Neural progenitor cell (in vitro differentiated cells): ENCODE measurements around the gene TYK2.

ENCODE experiments used
- EZH2phosphoT487 ChIP-seq: fragments of 200-600 bp; sonication (generic); IDR thresholded peaks from 2 replicates; pipeline ENCODE4 v1.6.1; 2017; ENCODE audit warnings: antibody characterized with exemption
- TF ChIP-seq, protein P1 (sequence below): fragments of 200-600 bp; sonication (generic); IDR thresholded peaks from 2 replicates; pipeline ENCODE4 v1.5.1; 2017; ENCODE audit warnings: antibody characterized with exemption, mild to moderate bottlenecking

DNA sequence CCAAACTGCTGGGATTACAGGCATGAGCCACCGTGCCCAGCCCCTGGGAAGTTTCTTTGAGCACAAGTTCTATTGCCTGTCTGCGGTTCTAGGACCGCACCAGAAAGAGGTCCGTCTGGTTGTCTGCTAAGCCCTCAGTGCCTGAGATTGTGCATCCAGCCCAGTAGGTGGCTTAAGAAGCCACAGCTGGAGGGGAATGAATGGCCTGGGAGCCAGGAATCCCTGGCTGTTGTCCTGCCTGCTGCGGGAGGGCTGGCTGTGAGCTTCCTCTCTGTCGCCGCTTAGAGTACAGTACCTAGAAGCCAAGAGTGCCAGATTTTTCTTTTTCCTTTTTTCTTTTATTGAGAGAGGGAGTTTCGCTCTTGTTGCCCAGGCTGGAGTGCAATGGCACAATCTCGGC is 4.2 kb upstream of the TYK2 start:
- TF ChIP-seq, protein P1, sequence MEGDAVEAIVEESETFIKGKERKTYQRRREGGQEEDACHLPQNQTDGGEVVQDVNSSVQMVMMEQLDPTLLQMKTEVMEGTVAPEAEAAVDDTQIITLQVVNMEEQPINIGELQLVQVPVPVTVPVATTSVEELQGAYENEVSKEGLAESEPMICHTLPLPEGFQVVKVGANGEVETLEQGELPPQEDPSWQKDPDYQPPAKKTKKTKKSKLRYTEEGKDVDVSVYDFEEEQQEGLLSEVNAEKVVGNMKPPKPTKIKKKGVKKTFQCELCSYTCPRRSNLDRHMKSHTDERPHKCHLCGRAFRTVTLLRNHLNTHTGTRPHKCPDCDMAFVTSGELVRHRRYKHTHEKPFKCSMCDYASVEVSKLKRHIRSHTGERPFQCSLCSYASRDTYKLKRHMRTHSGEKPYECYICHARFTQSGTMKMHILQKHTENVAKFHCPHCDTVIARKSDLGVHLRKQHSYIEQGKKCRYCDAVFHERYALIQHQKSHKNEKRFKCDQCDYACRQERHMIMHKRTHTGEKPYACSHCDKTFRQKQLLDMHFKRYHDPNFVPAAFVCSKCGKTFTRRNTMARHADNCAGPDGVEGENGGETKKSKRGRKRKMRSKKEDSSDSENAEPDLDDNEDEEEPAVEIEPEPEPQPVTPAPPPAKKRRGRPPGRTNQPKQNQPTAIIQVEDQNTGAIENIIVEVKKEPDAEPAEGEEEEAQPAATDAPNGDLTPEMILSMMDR: no peak
- no peak for TF ChIP-seq EZH2phosphoT487
